Glutamatergic neuron (in vitro differentiated cells): Measurements from ENCODE around the gene STOX2. TPM values are rescaled to one million over a fixed set of nuclear protein-coding genes. Genes with fewer than 3 reads are reported as not detected.

Experiments used
- DNase-seq: peaks from one replicate; pipeline ENCODE4 v3.0.0; 2022
- H3K27ac Mint-ChIP-seq: one replicate; pipeline ENCODE4 v1.8.0; 2020; ENCODE audit warnings: mild to moderate bottlenecking, mixed read lengths, inconsistent platforms; ENCODE audit not compliant: unreplicated experiment
- H3K27me3 Mint-ChIP-seq: one replicate; pipeline ENCODE4 v1.8.0; 2020; ENCODE audit warnings: mild to moderate bottlenecking, moderate library complexity, mixed read lengths, inconsistent platforms; ENCODE audit not compliant: unreplicated experiment
- H3K36me3 Mint-ChIP-seq: one replicate; pipeline ENCODE4 v1.8.0; 2020; ENCODE audit warnings: mild to moderate bottlenecking, mixed read lengths, inconsistent platforms; ENCODE audit not compliant: unreplicated experiment
- H3K4me1 Mint-ChIP-seq: one replicate; pipeline ENCODE4 v1.8.0; 2020; ENCODE audit warnings: mild to moderate bottlenecking, low read depth, mixed read lengths, inconsistent platforms; ENCODE audit not compliant: unreplicated experiment
- H3K4me3 Mint-ChIP-seq: one replicate; pipeline ENCODE4 v1.8.0; 2020; ENCODE audit warnings: mild to moderate bottlenecking, mixed read lengths, inconsistent platforms; ENCODE audit not compliant: unreplicated experiment
- H3K9me3 Mint-ChIP-seq: one replicate; pipeline ENCODE4 v1.8.0; 2020; ENCODE audit warnings: mild to moderate bottlenecking, moderate library complexity, mixed read lengths, inconsistent platforms; ENCODE audit not compliant: unreplicated experiment
- CTCF ChIP-seq: fragments of 200-600 bp; sonication (generic); IDR thresholded peaks from one replicate; pipeline ENCODE4 v1.5.0; 2021; ENCODE audit not compliant: partially characterized antibody, unreplicated experiment
- total RNA-seq: library from RNA; stranded (reverse); fragmentation: NEBNext Ultra II Directional; extraction: Animal tissue kit (Norgen Biotek cat#: 25700); gene quantifications from one replicate; pipeline ENCODE4 v1.2.1, GENCODE V29; 2021; ENCODE audit not compliant: unreplicated experiment

STOX2 gene
- total RNA-seq, 1 donor from 2014 or later, result 26.7 TPM

GRCh38 chr4:184019667-184020623 is 114.8 kb downstream of the STOX2 start:
- no peak overlapping the region for H3K4me3 Mint-ChIP-seq
- H3K27me3 Mint-ChIP-seq, result no peaks in the 10 kb centered on the region
- H3K9me3 Mint-ChIP-seq, result no peaks in the 10 kb centered on the region
- peaks cover 13% of the 10 kb centered on the region for H3K4me1 Mint-ChIP-seq
- TF ChIP-seq CTCF, result no peak
- DNase-seq, result no peak
- no peak overlapping the region for H3K27ac Mint-ChIP-seq
- H3K36me3 Mint-ChIP-seq, result no peaks in the 10 kb centered on the region

DNA sequence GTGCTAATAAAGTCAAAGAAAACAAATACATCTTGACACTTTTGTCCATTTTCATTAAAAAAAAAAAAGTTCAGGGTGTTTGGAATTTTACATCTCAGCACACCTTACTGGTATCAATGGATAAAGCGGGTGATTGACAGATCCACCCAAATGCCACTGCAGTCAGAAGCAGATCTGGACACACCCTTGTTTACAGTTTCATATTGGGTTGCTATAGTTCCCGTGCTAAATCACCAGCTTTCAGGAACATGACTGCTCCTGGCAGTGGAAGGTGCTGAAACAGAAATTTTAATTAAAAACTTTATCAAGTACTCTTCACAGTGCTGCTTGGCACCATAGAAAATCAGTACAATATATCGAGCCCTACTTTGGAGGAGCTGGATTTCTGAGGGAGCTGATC is 116.3 kb downstream of the STOX2 start:
- H3K4me3 Mint-ChIP-seq, result no peak overlapping the region
- TF ChIP-seq CTCF, result no peak
- H3K27ac Mint-ChIP-seq, result no peak overlapping the region
- no peak for DNase-seq
- peaks cover 16% of the 10 kb centered on the region for H3K4me1 Mint-ChIP-seq
- H3K27me3 Mint-ChIP-seq, result no peaks in the 10 kb centered on the region
- no peaks in the 10 kb centered on the region for H3K36me3 Mint-ChIP-seq
- H3K9me3 Mint-ChIP-seq, result no peaks in the 10 kb centered on the region

GRCh38 chr4:184022679-184023383 is 117.7 kb downstream of the STOX2 start:
- H3K36me3 Mint-ChIP-seq, result no peaks in the 10 kb centered on the region
- no peaks in the 10 kb centered on the region for H3K27me3 Mint-ChIP-seq
- no peaks in the 10 kb centered on the region for H3K9me3 Mint-ChIP-seq
- no peak for DNase-seq
- H3K4me3 Mint-ChIP-seq, result no peak overlapping the region
- no peak overlapping the region for H3K27ac Mint-ChIP-seq
- peaks cover 16% of the 10 kb centered on the region for H3K4me1 Mint-ChIP-seq
- no peak for TF ChIP-seq CTCF

DNA sequence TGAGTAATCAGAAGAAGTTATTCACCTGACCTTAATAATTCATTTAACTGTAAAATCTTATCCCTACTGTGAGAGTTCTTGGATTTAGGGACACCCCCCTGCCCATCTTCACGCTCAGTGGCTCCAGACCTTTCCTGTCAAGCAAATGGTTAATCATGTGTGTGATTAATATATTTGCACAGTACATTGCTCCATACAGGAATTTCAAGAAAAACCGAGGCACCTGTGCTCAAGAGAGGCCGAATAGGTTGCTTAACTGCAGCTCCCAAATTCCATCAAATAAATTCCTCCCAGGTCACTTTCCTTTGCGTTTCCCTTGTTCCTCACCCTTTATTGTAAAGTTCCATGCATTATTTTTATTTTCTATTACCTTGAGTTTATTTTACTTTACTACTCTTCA is 119.5 kb downstream of the STOX2 start:
- H3K27me3 Mint-ChIP-seq, result no peaks in the 10 kb centered on the region
- no peak overlapping the region for H3K27ac Mint-ChIP-seq
- TF ChIP-seq CTCF, result no peak
- H3K4me1 Mint-ChIP-seq, result peaks cover 16% of the 10 kb centered on the region
- H3K9me3 Mint-ChIP-seq, result no peaks in the 10 kb centered on the region
- DNase-seq, result no peak
- no peak overlapping the region for H3K4me3 Mint-ChIP-seq
- H3K36me3 Mint-ChIP-seq, result no peaks in the 10 kb centered on the region
